Muscle layer of duodenum (tissue), 2 donors: Measurements from ENCODE around the gene ANXA5.

Experiments
- H3K27ac ChIP-seq: one replicate; pipeline ENCODE4 v1.7.0; 2013; ENCODE audit warnings: mild to moderate bottlenecking, low read length
- H3K27me3 ChIP-seq: one replicate; pipeline ENCODE4 v1.7.0; 2013; ENCODE audit warnings: low read depth, mild to moderate bottlenecking, control low read depth, low read length
- H3K36me3 ChIP-seq, 2 donors: one replicate each; pipeline ENCODE4 v1.7.0; 2013; ENCODE audit warnings: low read length in 2 of 2, control low read depth in 1 of 2, mild to moderate bottlenecking in 1 of 2; ENCODE audit not compliant: insufficient read depth in 2 of 2, control insufficient read depth in 1 of 2
- H3K4me1 ChIP-seq, 2 donors: one replicate each; pipeline ENCODE4 v1.7.0; 2013; ENCODE audit warnings: low read length in 2 of 2, mild to moderate bottlenecking in 2 of 2, control low read depth in 1 of 2, moderate library complexity in 1 of 2; ENCODE audit not compliant: insufficient read depth in 2 of 2, control insufficient read depth in 1 of 2
- H3K4me3 ChIP-seq, 2 donors: one replicate each; pipeline ENCODE4 v1.7.0; 2013; ENCODE audit warnings: low read length in 2 of 2, low read depth in 1 of 2, mild to moderate bottlenecking in 1 of 2
- H3K9me3 ChIP-seq, 2 donors: one replicate each; pipeline ENCODE4 v1.7.0; 2013; ENCODE audit warnings: low read length in 2 of 2, control low read depth in 1 of 2, mild to moderate bottlenecking in 1 of 2; ENCODE audit not compliant: control insufficient read depth in 1 of 2
- donor health status: healthy.

Gene ANXA5

DNA sequence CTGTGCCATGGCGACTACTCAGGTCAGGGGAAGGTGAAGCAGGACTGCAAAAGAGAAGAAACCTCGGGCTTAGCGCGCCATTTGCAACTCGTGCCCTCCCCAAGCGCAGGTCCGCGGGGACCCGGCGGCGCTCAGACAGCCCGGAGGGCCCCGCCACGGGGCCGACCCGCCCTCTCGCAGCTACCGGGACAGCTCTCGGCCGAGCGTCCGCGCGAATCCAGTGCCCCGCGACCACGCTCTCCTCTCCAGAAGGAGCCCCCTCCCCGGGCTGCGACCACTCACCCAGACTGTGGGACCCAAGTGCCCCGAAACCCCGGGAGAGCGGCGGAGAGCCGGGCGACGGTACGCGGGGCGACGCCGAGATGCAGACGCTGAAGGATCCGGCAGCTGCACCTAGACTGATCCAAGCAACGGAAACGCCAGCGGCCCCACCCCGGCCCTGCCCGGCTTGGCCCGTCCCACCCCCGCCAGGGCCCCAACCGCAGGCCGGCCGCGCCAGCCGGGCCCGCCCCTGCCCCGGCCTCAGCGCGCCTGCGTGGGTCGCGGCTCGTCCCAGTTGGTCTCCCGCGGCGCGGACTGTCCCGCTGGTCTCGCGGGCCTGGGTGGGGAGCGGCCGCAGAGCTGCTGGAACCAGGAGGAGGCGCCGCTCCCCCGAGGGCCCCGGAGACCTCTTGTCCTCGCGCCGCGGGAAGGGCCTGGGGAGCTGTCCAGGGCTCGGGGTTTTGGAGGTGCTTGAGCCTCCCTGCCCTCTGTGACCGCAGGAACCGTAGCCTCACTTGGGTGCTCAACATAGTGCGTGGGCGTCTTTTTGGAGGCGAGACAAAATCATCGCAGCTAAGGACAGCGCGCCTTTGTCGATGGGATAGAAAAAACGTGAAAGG is at the start of gene ANXA5:
TSS of gene ANXA5 (minus strand) at position 400 of the 881 bp plus-strand sequence. CDS start at position 9, 391 bp downstream.
- Histone ChIP-seq H3K9me3 (no peaks in the 10 kb centered on the region), H3K4me3 (peak within 1 kb of the TSS; percentile 81 to 94), H3K36me3 (peaks cover 7 to 14% of the 10 kb centered on the region in 2 donors), H3K27me3 (no peaks in the 10 kb centered on the region), H3K4me1 (peaks cover 8 to 25% of the 10 kb centered on the region in 2 donors), H3K27ac (peak within 1 kb of the TSS; percentile 96)

DNA sequence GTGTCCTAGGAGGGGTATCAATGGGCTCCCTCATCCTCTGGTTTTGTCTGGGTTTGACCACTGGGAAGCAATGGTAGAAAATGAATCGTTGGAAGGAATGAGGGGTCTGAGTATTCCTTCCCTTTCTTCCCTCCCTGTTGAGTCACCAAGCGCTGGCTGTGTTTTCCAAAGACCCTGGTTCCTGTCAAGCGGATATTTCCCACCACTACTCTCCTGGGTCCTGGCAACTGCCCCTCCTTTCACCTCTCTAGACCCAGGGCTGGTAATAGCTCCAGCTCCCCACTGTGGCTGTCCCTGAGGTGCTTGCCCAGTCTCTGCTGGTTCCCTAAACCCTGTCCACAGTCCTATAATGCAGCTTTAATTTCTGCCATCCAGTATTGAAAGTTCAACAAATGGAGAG is 46.0 kb upstream of the ANXA5 start:
- Histone ChIP-seq H3K36me3 (no peaks in the 10 kb centered on the region), H3K4me3 (no peak overlapping the region), H3K27ac (no peak overlapping the region)

DNA sequence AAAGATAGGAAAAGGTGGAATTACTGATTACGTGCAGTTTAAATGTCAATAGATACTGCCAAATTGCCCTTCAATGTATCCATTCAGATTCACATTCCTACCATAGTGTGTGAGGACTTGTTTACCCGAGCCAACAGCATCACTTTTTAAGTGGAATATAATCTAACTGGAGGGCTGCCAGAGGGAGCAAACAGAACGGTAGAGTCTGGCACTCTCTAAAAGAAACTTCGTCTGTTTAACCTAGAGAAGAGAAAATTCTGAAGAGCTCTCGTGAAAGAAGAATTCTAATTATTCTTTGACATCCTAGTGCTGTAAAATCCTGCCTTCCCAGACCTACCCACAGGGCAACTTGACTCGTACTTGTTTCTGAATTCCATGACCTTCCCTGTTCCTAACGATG is 45.0 kb upstream of the ANXA5 start:
- peaks cover 0 to 4% of the 10 kb centered on the region in 2 donors for H3K4me1 ChIP-seq
- H3K4me3 ChIP-seq: no peak overlapping the region
- H3K9me3 ChIP-seq: no peaks in the 10 kb centered on the region
- no peaks in the 10 kb centered on the region for H3K27me3 ChIP-seq
- H3K27ac ChIP-seq: no peak overlapping the region
- H3K36me3 ChIP-seq: no peaks in the 10 kb centered on the region

More for the DNA sequence above, 46.0 kb upstream of the ANXA5 start:
- H3K4me1 ChIP-seq: peaks cover 0 to 2% of the 10 kb centered on the region in 2 donors
- H3K9me3 ChIP-seq: no peaks in the 10 kb centered on the region
- no peaks in the 10 kb centered on the region for H3K27me3 ChIP-seq

DNA sequence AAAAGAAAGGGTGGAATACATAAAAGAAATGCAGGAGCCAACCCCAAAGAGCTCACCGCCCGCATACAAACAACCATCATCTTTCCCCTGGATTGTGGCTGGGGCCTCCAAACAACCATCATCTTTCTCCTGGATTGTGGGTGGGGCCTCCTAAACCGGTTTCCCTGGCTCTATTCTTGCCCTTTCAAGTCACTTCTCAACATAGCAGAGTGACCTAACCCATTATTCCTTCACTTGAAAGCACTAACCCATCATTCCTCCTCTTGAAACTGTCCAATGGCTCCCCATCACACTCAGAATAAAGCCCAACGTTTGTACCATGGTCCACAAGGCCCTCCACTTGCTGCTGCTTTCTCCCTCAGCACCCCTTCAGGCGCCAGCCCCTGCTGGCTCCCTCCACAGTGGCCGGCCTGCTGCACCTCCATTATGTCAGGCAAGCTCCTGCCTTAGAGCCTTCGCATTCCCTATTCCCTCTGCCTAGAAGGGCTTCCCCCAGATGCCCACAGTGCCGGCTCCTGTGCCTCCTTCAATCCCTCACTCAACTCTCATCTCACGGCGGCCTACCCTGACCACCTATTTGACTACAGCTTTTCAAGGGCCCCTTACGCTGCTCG is 44.1 kb upstream of the ANXA5 start:
- no peaks in the 10 kb centered on the region for H3K9me3 ChIP-seq
- no peak overlapping the region for H3K27ac ChIP-seq
- H3K36me3 ChIP-seq: no peaks in the 10 kb centered on the region
- H3K4me1 ChIP-seq: peaks cover 0 to 4% of the 10 kb centered on the region in 2 donors
- no peak overlapping the region for H3K4me3 ChIP-seq
- H3K27me3 ChIP-seq: no peaks in the 10 kb centered on the region

DNA sequence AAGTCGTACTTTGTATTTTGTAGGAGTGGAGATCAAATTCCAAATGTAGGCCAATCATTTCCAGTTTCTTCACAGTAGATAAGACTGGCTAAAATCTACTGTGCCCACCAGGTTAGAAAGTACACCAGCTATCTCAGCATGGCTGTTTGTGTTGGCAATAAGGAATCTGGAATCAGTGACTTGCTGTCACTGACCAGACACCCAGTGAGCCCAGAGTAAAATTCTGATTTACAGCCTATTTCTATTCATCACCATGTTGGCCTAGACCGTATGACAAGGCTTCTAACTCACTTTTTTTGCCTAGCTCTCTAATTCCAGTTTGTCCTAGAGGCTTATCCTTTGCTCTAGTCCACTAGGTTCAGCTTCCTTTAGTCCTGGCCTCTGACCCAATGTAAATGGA is 42.8 kb upstream of the ANXA5 start:
- no peak overlapping the region for H3K27ac ChIP-seq
- H3K9me3 ChIP-seq: no peaks in the 10 kb centered on the region
- peaks cover 0 to 4% of the 10 kb centered on the region in 2 donors for H3K4me1 ChIP-seq
- no peaks in the 10 kb centered on the region for H3K27me3 ChIP-seq
- H3K4me3 ChIP-seq: no peak overlapping the region
- no peaks in the 10 kb centered on the region for H3K36me3 ChIP-seq

DNA sequence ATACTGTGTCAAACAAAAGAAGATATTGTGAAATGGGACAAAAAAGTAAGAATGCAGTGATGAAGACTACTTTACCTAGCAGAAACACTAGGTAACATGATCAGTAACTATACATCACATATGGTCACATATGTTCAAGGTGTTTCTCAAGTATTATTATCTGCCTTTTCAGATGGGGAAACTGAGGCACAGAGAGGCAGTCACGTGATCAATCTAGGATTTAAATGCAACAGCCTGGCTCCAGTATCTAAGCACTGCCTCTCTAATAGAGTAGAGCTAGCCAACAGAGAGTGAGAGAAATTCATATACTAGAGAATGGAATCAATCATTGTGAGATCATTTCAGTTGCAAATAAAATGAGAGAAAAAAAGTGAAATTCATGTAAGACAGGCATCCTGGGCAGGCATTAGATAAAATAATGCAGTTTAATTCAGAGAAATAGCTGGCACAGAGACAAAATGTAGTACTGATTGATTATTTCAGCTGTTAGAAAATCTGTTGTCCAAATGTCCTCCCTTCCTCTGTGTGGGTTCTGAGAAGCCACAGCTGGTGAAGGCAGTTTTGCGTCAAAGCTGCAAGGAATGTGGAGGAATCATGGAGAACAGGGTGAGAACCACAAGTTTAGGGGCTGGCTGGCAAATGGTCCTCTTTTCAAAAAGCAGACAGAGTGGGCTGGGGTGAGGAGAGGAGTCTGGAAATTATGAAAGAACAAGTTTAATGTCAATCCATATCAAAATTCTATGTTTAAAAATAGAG is 42.2 kb upstream of the ANXA5 start:
- H3K36me3 ChIP-seq: no peaks in the 10 kb centered on the region
- no peak overlapping the region for H3K27ac ChIP-seq
- peaks cover 0 to 4% of the 10 kb centered on the region in 2 donors for H3K4me1 ChIP-seq
- no peak overlapping the region for H3K4me3 ChIP-seq
- H3K9me3 ChIP-seq: no peaks in the 10 kb centered on the region
- H3K27me3 ChIP-seq: no peaks in the 10 kb centered on the region

DNA sequence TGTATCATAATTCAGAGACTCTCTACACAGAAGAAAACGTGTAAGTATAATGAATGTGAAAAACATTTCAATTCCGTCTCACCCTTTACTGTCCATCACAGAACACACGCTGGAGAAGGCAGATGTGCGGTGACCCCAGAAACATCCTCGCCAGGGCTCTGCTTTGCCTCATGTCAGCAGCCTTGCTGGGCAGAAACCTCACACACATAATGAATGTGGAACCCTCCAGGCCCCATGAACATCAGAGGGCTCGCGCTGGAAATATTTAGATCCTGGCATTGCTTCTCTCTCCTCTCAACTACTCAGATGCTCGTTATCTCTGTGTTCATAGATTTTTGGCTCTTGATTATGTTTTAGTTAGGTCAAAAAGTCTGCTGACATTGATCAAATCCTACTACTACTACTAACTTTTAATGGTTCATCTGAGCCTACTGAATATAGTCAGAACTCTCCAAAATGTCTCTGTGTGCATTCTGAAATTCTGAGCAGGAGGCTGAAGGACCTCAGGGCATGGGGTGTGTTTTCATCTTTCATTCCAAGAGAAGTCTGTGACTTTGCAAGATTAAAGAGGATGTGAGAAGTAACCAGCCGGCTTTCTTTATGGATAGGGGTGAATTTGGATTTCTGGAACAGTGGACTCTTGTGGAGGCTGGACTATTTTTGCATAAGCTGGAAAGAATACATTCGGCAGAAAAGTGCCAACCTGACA is 41.2 kb upstream of the ANXA5 start:
- Histone ChIP-seq H3K27me3 (no peaks in the 10 kb centered on the region), H3K4me1 (peaks cover 0 to 4% of the 10 kb centered on the region in 2 donors), H3K36me3 (no peaks in the 10 kb centered on the region), H3K27ac (no peak overlapping the region), H3K4me3 (no peak overlapping the region), H3K9me3 (no peaks in the 10 kb centered on the region)

DNA sequence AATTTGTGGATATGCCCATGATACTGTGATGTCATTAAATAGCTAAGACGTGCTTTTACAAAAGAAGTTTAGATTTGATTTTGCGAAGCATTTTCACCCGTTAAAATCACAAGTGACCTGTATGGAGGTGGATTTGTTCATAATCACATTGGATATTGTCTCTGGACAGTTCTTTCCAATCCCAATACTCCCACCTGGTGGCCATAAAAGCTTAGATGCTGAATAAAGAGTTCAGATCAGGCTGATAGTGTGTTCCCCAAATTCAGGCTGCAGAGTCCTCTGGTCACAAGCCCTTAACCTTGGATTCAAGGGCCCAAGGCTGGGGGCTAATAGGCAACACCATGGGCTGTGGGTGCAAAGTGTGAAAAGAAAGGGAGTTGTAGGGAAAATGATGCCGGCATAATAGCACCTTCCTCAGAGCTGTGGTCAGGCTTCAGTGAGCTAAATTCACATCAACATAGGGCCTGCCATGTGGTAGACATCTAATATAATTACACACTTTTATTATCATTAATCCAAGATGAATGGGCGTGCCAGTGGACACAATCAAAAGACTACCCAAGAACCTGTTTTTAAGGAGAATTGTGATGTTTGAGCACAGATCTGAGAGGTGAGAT is 40.1 kb upstream of the ANXA5 start:
- peaks cover 0 to 4% of the 10 kb centered on the region in 2 donors for H3K4me1 ChIP-seq
- H3K9me3 ChIP-seq: no peaks in the 10 kb centered on the region
- H3K27ac ChIP-seq: no peak overlapping the region
- H3K27me3 ChIP-seq: no peaks in the 10 kb centered on the region
- no peak overlapping the region for H3K4me3 ChIP-seq
- no peaks in the 10 kb centered on the region for H3K36me3 ChIP-seq

DNA sequence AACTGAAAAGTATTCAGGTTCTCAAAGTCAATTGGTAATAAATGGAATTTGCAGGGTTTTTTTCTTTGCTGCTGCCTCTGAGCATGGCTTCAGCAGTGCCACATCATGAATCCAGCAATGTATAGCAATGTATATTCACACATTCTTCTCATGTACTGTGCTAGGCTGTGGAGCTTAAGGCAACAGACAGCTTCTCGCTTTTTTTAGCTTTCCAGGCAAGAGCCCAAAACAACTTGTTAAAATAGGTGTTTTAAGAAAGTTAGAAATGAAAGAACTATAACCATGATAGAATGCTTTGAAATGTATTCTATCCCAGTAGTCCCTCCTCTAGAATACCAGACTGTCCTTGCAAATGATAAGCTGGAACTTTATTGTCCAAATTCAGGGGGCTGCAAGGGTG is 37.8 kb upstream of the ANXA5 start:
- no peaks in the 10 kb centered on the region for H3K36me3 ChIP-seq
- no peaks in the 10 kb centered on the region for H3K27me3 ChIP-seq
- H3K4me3 ChIP-seq: no peak overlapping the region
- H3K9me3 ChIP-seq: no peaks in the 10 kb centered on the region
- peaks cover 0 to 4% of the 10 kb centered on the region in 2 donors for H3K4me1 ChIP-seq
- H3K27ac ChIP-seq: no peak overlapping the region

DNA sequence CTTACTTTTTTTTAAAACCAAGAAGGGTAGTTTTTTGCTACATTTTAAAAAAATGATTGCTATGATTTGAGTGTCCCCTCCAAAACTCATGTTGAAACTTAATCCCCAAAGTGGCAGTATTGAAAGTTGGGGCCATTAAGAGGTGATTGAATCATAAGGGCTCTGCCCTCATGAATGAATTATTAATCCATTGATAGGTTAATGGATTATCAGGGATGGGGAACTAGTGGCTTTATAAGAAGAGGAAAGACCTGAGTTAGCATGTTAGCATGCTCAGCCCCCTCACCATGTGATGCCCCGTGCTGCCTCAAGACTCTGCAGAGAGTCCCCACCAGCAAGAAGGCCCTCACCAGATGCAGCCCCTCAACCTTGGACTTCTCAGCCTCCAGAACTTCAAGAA is 37.2 kb upstream of the ANXA5 start:
- H3K27me3 ChIP-seq: no peaks in the 10 kb centered on the region
- H3K4me3 ChIP-seq: no peak overlapping the region
- no peak overlapping the region for H3K27ac ChIP-seq
- peaks cover 0 to 4% of the 10 kb centered on the region in 2 donors for H3K4me1 ChIP-seq
- H3K36me3 ChIP-seq: no peaks in the 10 kb centered on the region
- no peaks in the 10 kb centered on the region for H3K9me3 ChIP-seq
